Tibial nerve (tissue), 4 donors: ENCODE measurements around the gene CYTH1. TPM values are rescaled to one million over a fixed set of nuclear protein-coding genes. Genes with fewer than 3 reads are reported as not detected.

Experiments
- DNase-seq, 2 donors: peaks; one replicate each; pipeline ENCODE4 v3.0.0-alpha.2; 2019; ENCODE audit warnings: low spot score in 2 of 2
- H3K27ac ChIP-seq, 4 donors: fragments of 200-600 bp; sonication (generic) in 3 of 4; one replicate each; pipeline ENCODE4 v1.5.1; 2017 to 2019; ENCODE audit warnings: mild to moderate bottlenecking in 1 of 4
- H3K27me3 ChIP-seq, 2 donors: fragments of 200-600 bp; sonication (generic) in 1 of 2; one replicate each; pipeline versions ENCODE4 v1.5.1 to v1.6.0; 2017 to 2019
- H3K36me3 ChIP-seq, 3 donors: fragments of 200-600 bp; sonication (generic); one replicate each; pipeline ENCODE4 v1.5.1; 2018 to 2019
- H3K4me1 ChIP-seq, 4 donors: fragments of 200-600 bp; sonication (generic) in 3 of 4; one replicate each; pipeline ENCODE4 v1.5.1; 2017 to 2019
- H3K4me3 ChIP-seq, 4 donors: fragments of 200-600 bp; sonication (generic) in 3 of 4; one replicate each; pipeline ENCODE4 v1.5.1; 2017 to 2019; ENCODE audit warnings: mild to moderate bottlenecking in 1 of 4, moderate library complexity in 1 of 4
- H3K9me3 ChIP-seq, 4 donors: fragments of 200-600 bp; sonication (generic) in 3 of 4; one replicate each; pipeline ENCODE4 v1.5.1; 2017 to 2019
- EP300 ChIP-seq, 2 donors: sonication (generic); formaldehyde crosslinking; IDR thresholded peaks; one replicate each; pipeline ENCODE4 v1.6.1; 2017; ENCODE audit warnings: antibody characterized with exemption in 2 of 2, mild to moderate bottlenecking in 1 of 2
- POLR2A ChIP-seq, 2 donors: fragments of 450-650 bp; IDR thresholded peaks; one replicate each; pipeline ENCODE4 v1.6.1; 2017; ENCODE audit warnings: antibody characterized with exemption in 2 of 2, mild to moderate bottlenecking in 2 of 2, moderate library complexity in 2 of 2
- WGBS, 2 donors: methylation state at CpG; one replicate each; pipeline ENCODE4 v1.1.5; 2018; 5-methylcytosine and 5-hydroxymethylcytosine counted together
- total RNA-seq, 4 donors: library from RNA; depleted of rRNA; stranded (reverse); fragments of >200 nt; gene quantifications; one replicate each; pipeline ENCODE4 v1.1.0, GENCODE V29; 2016
- TF ChIP-seq, protein P1 (sequence below), 5 experiments: fragments of 200-600 bp in 3 of 5; fragments of 450-650 bp in 2 of 5; sonication (generic) in 3 of 5; IDR thresholded peaks; one replicate each; pipeline ENCODE4 v1.5.1; 2016 to 2019; ENCODE audit warnings: antibody characterized with exemption in 5 of 5, mild to moderate bottlenecking in 3 of 5, moderate library complexity in 2 of 5

The CYTH1 gene
- total RNA-seq, 4 donors from 2014 or later: 53.1 to 81.0 (median 63.8) TPM

- no peaks in the 10 kb centered on the region for H3K4me1 ChIP-seq
- TF ChIP-seq POLR2A (IDR thresholded peaks at IDR 0.05) (no peak), EP300 (IDR thresholded peaks at IDR 0.05) (no peak)
- TF ChIP-seq, protein P1, sequence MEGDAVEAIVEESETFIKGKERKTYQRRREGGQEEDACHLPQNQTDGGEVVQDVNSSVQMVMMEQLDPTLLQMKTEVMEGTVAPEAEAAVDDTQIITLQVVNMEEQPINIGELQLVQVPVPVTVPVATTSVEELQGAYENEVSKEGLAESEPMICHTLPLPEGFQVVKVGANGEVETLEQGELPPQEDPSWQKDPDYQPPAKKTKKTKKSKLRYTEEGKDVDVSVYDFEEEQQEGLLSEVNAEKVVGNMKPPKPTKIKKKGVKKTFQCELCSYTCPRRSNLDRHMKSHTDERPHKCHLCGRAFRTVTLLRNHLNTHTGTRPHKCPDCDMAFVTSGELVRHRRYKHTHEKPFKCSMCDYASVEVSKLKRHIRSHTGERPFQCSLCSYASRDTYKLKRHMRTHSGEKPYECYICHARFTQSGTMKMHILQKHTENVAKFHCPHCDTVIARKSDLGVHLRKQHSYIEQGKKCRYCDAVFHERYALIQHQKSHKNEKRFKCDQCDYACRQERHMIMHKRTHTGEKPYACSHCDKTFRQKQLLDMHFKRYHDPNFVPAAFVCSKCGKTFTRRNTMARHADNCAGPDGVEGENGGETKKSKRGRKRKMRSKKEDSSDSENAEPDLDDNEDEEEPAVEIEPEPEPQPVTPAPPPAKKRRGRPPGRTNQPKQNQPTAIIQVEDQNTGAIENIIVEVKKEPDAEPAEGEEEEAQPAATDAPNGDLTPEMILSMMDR (IDR thresholded peaks at IDR 0.05): no peak
- peaks cover 0 to 89% (median 43%) of the 10 kb centered on the region in 3 donors for H3K36me3 ChIP-seq
- 95 to 97% methylated on average over 6 of the region's 6 CpGs for WGBS, 2 donors
- no peaks in the 10 kb centered on the region for H3K27me3 ChIP-seq
- no peak for DNase-seq
- H3K27ac ChIP-seq: no peak overlapping the region
- no peaks in the 10 kb centered on the region for H3K9me3 ChIP-seq
- no peak overlapping the region for H3K4me3 ChIP-seq
Observed at GRCh38 chr17:78678711-78679110, 103.4 kb downstream of the CYTH1 start.

- no peak for TF ChIP-seq POLR2A (IDR thresholded peaks at IDR 0.05)
- TF ChIP-seq, protein P1 (IDR thresholded peaks at IDR 0.05): no peak
- TF ChIP-seq EP300 (IDR thresholded peaks at IDR 0.05): no peak
- Histone ChIP-seq H3K4me1 (no peaks in the 10 kb centered on the region), H3K27me3 (no peaks in the 10 kb centered on the region), H3K9me3 (no peaks in the 10 kb centered on the region), H3K36me3 (peaks cover 0 to 89% (median 43%) of the 10 kb centered on the region in 3 donors), H3K27ac (no peak overlapping the region), H3K4me3 (no peak overlapping the region)
- whole genome bisulfite sequencing, 2 donors: 91 to 95% methylated on average over 11 of the region's 11 CpGs
- DNase-seq: no peak
Observed at GRCh38 chr17:78678222-78678557, 103.9 kb downstream of the CYTH1 start.

- peaks cover 0 to 88% (median 43%) of the 10 kb centered on the region in 3 donors for H3K36me3 ChIP-seq
- no peak overlapping the region for H3K4me3 ChIP-seq
- no peaks in the 10 kb centered on the region for H3K27me3 ChIP-seq
- TF ChIP-seq, protein P1 (IDR thresholded peaks at IDR 0.05): no peak
- TF ChIP-seq POLR2A (IDR thresholded peaks at IDR 0.05): no peak
- TF ChIP-seq EP300 (IDR thresholded peaks at IDR 0.05): no peak
- no peak overlapping the region for H3K27ac ChIP-seq
- H3K4me1 ChIP-seq: peaks cover 0 to 3% (median 0%) of the 10 kb centered on the region in 4 donors
- WGBS, 2 donors: 89 to 90% methylated on average over 25 of the region's 25 CpGs
- no peaks in the 10 kb centered on the region for H3K9me3 ChIP-seq
- DNase-seq: no peak
Observed at GRCh38 chr17:78677303-78678221, 104.5 kb downstream of the CYTH1 start.

DNA sequence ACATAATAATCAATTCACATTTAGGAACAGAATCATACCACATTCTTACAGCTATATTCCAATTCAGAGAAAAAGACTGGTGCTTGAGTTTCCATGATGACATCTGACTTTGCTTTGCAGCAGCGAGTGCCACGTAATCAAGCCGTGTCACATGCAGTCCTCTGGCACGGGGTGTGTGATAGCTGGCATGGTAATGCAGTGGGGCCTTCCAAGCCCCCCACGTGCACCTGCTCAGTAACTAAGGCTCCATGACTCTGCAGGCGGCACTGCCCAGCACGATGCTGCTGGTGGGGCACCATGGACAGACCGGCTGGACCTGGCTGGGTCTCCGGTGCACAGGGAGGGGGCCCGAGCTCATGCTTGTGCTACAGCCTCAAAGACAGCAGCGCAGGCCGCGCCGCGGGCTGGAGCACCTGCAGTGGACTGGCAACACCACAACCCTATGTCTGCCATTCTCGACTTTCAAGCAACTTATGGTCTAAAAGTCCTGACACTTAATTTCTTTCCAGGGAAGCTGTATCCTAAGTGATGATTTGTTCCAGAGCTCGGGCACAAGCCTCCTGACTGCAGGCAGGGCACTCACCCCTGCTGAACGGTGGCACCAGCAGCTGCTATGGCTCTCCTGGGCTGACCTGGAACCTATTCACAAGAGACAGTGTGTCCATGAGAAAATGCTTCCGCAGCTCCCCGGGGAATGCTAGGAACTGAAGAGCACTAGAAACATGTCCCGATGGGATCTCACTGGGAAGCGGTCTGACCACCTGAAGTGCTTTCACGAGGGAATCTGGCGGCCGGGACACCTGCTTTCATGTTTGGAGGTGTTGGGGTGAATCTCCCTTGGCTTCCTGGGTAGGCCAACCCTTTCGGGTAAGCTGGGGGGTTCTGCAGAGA, 105.4 kb downstream of the CYTH1 start:
- Histone ChIP-seq H3K4me1 (peaks cover 0 to 3% (median 0%) of the 10 kb centered on the region in 4 donors), H3K27me3 (no peaks in the 10 kb centered on the region), H3K36me3 (peaks cover 0 to 86% (median 43%) of the 10 kb centered on the region in 3 donors), H3K9me3 (no peaks in the 10 kb centered on the region), H3K27ac (no peak overlapping the region), H3K4me3 (no peak overlapping the region)
- no peak for DNase-seq
- TF ChIP-seq POLR2A (IDR thresholded peaks at IDR 0.05): no peak
- no peak for TF ChIP-seq EP300 (IDR thresholded peaks at IDR 0.05)
- TF ChIP-seq, protein P1 (IDR thresholded peaks at IDR 0.05): no peak
- 92 to 93% methylated on average over 22 to 25 of the region's 26 CpGs for WGBS, 2 donors
